K562 (cell line): Measurements from ENCODE around the gene SFXN3. TPM values are rescaled to one million over a fixed set of nuclear protein-coding genes. Genes with fewer than 3 reads are reported as not detected.

Experiments
- ADNP ChIP-seq: fragments of 200-800 bp; sonication (Bioruptor generic); IDR thresholded peaks from 2 replicates; pipeline ENCODE4 v1.6.1; 2016; ENCODE audit warnings: missing genetic modification characterization, missing compliant biosample characterization
- ATF7 ChIP-seq: fragments of 450-650 bp; IDR thresholded peaks from 2 replicates; pipeline ENCODE4 v1.7.1; 2014; ENCODE audit warnings: mild to moderate bottlenecking, moderate library complexity
- BRF1 ChIP-seq: IDR thresholded peaks from 3 replicates; pipeline ENCODE4 v1.6.1; 2011; ENCODE audit warnings: borderline replicate concordance, mild to moderate bottlenecking; ENCODE audit not compliant: insufficient read length; ENCODE audit errors: extremely low read depth
- CBFA2T3 ChIP-seq: fragments of 450-650 bp; IDR thresholded peaks from 2 replicates; pipeline ENCODE4 v1.6.1; 2017
- FOSL1 ChIP-seq: fragments of 200-800 bp; sonication (Bioruptor generic); conservative IDR thresholded peaks from 2 replicates; pipeline ENCODE4 v1.6.1; 2016; ENCODE audit warnings: missing genetic modification characterization, missing compliant biosample characterization
- HDAC2 ChIP-seq: fragments of 450-650 bp; IDR thresholded peaks from 2 replicates; pipeline ENCODE4 v1.6.1; 2016; ENCODE audit warnings: mild to moderate bottlenecking
- MAFK ChIP-seq: IDR thresholded peaks from 2 replicates; pipeline ENCODE4 v1.6.1; 2011; ENCODE audit warnings: low read length, improper control_type of control experiment
- MXI1 ChIP-seq: IDR thresholded peaks from 2 replicates; pipeline ENCODE4 v1.6.1; 2011; ENCODE audit warnings: low read depth, mild to moderate bottlenecking, improper control_type of control experiment, low read length
- RAD21 ChIP-seq, 2 experiments: fragments of 250-450 bp in 1 of 2; fragments of 450-650 bp in 1 of 2; sonication (Bioruptor Pico) in 1 of 2; formaldehyde crosslinking in 1 of 2; IDR thresholded peaks in 1 of 2; conservative IDR thresholded peaks in 1 of 2; 2 replicates each; pipeline versions ENCODE4 v1.4.0 to v1.8.0; 2020 to 2022; ENCODE audit warnings: mild to moderate bottlenecking in 2 of 2, moderate library complexity in 1 of 2
- RB1 ChIP-seq: fragments of 450-650 bp; IDR thresholded peaks from 2 replicates; pipeline ENCODE4 v1.6.1; 2017; ENCODE audit warnings: low read depth, mild to moderate bottlenecking
- RFX7 ChIP-seq: fragments of 250-450 bp; sonication (Bioruptor Pico); IDR thresholded peaks from 2 replicates; pipeline ENCODE4 v1.5.1; 2021; ENCODE audit warnings: mild to moderate bottlenecking
- TAL1 ChIP-seq: fragments of 450-650 bp; IDR thresholded peaks from 2 replicates; pipeline ENCODE4 v1.6.1; 2016; ENCODE audit warnings: mild to moderate bottlenecking
- THRAP3 ChIP-seq: fragments of 450-650 bp; IDR thresholded peaks from 2 replicates; pipeline ENCODE4 v1.6.1; 2016; ENCODE audit warnings: mild to moderate bottlenecking, inconsistent platforms, borderline replicate concordance
- TSC22D4 ChIP-seq: fragments of 450-650 bp; IDR thresholded peaks from 2 replicates; pipeline ENCODE4 v1.6.1; 2016; ENCODE audit warnings: missing genetic modification characterization, missing biosample characterization, control low read depth
- ZNF175 ChIP-seq: fragments of 200-800 bp; sonication (Bioruptor generic); IDR thresholded peaks from 2 replicates; pipeline ENCODE4 v1.6.1; 2016; ENCODE audit warnings: low read depth, mild to moderate bottlenecking, missing genetic modification characterization, missing compliant biosample characterization
- ZNF561 ChIP-seq: fragments of 450-650 bp; formaldehyde crosslinking; conservative IDR thresholded peaks from 2 replicates; pipeline ENCODE4 v1.4.0; 2020; ENCODE audit warnings: mild to moderate bottlenecking, moderate library complexity
- ZNF644 ChIP-seq: fragments of 200-800 bp; sonication (Bioruptor generic); IDR thresholded peaks from 2 replicates; pipeline ENCODE4 v1.6.1; 2016; ENCODE audit warnings: low read depth, missing genetic modification characterization, missing compliant biosample characterization
- polyA plus RNA-seq, 8 experiments: library from polyadenylated mRNA; depleted of rRNA in 4 of 8; stranded (reverse) in 5 of 8; unstranded in 3 of 8; fragments of >200 nt; fragmentation: Nextera tagmentation in 2 of 8; fragmentation: Illumina TruSeq in 1 of 8; extraction: Ambion mirVana in 2 of 8; extraction: Trizol in 1 of 8; gene quantifications; 2 replicates each; pipeline versions ENCODE4 v1.2.1 to v1.2.3, GENCODE V29; 2011 to 2014; ENCODE audit warnings: inconsistent platforms in 1 of 8, missing spikeins in 1 of 8
- total RNA-seq, 7 experiments: library from RNA; depleted of rRNA in 6 of 7; stranded (reverse); fragments of >200 nt in 6 of 7; fragmentation: Illumina TruSeq in 2 of 7; extraction: Trizol in 2 of 7; gene quantifications; 2 replicates each; pipeline versions ENCODE4 v1.2.1 to v1.2.3, GENCODE V29; 2011 to 2021; ENCODE audit warnings: low replicate concordance in 1 of 7
- TF ChIP-seq, protein P1 (sequence below): IDR thresholded peaks from 2 replicates; pipeline ENCODE4 v1.6.1; 2011; ENCODE audit warnings: borderline replicate concordance, low read depth, mild to moderate bottlenecking, moderate library complexity, low read length; ENCODE audit not compliant: insufficient read depth, poor library complexity, severe bottlenecking
- TF ChIP-seq, protein P2 (sequence below): sonication (generic); formaldehyde crosslinking; IDR thresholded peaks from 2 replicates; pipeline ENCODE4 v1.8.0; 2022; ENCODE audit warnings: missing genetic modification reagents, mild to moderate bottlenecking, borderline replicate concordance
- TF ChIP-seq, protein P3 (sequence below): sonication (generic); formaldehyde crosslinking; IDR thresholded peaks from 2 replicates; pipeline ENCODE4 v1.8.1; 2023; ENCODE audit warnings: mild to moderate bottlenecking, missing genetic modification reagents, moderate library complexity
- TF ChIP-seq, protein P4 (sequence below): sonication (generic); formaldehyde crosslinking; IDR thresholded peaks from 2 replicates; pipeline ENCODE4 v1.8.0; 2022; ENCODE audit warnings: mild to moderate bottlenecking, low read depth, missing genetic modification reagents
- TF ChIP-seq, protein P5 (sequence below): IDR thresholded peaks from 2 replicates; pipeline ENCODE4 v1.6.1; 2011; ENCODE audit not compliant: insufficient read length; ENCODE audit errors: extremely low read depth

Gene SFXN3
- total and polyA plus RNA-seq, 9 of the 15 experiments (the other 6 are each of a cell fraction or from before 2014, with no cell fraction given) = 0.24 to 4.6 (median 0.86) TPM

DNA sequence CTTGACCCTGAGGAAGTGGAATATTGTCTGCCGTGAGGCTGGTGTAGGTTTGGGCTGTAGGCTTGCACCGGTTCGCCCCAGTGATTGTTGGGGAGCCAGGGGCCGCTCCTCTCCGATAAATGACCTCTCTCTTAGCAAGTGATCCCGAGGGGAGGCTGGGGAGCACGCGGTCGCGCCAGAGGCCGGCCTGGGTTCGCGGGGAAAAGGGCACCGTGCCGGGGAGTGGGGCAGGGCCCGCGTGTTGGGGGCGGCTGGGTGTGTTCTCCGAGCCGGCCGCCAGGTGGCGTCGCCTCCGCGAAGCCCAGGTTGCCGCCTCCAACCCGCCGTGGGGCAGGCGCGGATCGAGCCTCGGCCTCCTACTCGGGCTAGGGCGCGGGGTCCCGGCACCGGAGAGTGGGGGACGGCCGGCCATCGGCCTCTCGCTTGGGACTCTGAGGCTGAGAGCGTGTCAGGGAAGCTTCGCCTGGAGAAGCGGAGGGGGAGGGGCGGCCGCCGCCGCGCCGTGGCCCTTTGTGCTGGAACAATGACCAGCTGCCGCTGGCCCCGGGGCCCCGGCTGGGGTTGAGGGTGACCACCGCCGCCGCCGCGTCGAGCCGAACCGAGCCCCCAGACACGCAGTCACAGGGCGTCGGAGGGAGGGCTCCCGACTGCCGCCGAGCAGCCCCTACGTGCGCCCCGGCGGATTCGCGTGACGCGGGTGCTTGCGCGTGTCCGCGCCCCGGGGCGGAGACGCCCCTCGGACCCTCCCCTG, 31.9 kb upstream of the SFXN3 start (continued):
- TF ChIP-seq, protein P1, sequence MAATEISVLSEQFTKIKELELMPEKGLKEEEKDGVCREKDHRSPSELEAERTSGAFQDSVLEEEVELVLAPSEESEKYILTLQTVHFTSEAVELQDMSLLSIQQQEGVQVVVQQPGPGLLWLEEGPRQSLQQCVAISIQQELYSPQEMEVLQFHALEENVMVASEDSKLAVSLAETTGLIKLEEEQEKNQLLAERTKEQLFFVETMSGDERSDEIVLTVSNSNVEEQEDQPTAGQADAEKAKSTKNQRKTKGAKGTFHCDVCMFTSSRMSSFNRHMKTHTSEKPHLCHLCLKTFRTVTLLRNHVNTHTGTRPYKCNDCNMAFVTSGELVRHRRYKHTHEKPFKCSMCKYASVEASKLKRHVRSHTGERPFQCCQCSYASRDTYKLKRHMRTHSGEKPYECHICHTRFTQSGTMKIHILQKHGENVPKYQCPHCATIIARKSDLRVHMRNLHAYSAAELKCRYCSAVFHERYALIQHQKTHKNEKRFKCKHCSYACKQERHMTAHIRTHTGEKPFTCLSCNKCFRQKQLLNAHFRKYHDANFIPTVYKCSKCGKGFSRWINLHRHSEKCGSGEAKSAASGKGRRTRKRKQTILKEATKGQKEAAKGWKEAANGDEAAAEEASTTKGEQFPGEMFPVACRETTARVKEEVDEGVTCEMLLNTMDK = peak; percentile 70
- TF ChIP-seq TAL1 = no peak
- TF ChIP-seq ADNP = no peak
- TF ChIP-seq BRF1 = no peak
- TF ChIP-seq ZNF175 = 0 out of 2 replicates have a peak, but pooled peaks have one; percentile 31
- TF ChIP-seq, protein P2, sequence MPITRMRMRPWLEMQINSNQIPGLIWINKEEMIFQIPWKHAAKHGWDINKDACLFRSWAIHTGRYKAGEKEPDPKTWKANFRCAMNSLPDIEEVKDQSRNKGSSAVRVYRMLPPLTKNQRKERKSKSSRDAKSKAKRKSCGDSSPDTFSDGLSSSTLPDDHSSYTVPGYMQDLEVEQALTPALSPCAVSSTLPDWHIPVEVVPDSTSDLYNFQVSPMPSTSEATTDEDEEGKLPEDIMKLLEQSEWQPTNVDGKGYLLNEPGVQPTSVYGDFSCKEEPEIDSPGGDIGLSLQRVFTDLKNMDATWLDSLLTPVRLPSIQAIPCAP (CRISPR knock-in tag) = no peak
- no peak for TF ChIP-seq ZNF644 (tag)
- TF ChIP-seq CBFA2T3 = no peak
- no peak for TF ChIP-seq TSC22D4 (tag)
- TF ChIP-seq, protein P3, sequence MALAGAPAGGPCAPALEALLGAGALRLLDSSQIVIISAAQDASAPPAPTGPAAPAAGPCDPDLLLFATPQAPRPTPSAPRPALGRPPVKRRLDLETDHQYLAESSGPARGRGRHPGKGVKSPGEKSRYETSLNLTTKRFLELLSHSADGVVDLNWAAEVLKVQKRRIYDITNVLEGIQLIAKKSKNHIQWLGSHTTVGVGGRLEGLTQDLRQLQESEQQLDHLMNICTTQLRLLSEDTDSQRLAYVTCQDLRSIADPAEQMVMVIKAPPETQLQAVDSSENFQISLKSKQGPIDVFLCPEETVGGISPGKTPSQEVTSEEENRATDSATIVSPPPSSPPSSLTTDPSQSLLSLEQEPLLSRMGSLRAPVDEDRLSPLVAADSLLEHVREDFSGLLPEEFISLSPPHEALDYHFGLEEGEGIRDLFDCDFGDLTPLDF (CRISPR knock-in tag) = no peak; the same call in 1 of the 2 replicates
- peak; percentile 39; the same call in 1 of the 2 replicates for TF ChIP-seq ATF7
- TF ChIP-seq THRAP3 = no peak
- no peak for TF ChIP-seq MAFK
- TF ChIP-seq RB1 = peak; percentile 73
- TF ChIP-seq HDAC2 = no peak
- no peak for TF ChIP-seq RFX7 (CRISPR knock-in tag)
- TF ChIP-seq ZNF561 (CRISPR knock-in tag) = no peak
- TF ChIP-seq MXI1 = no peak
- TF ChIP-seq, protein P4, sequence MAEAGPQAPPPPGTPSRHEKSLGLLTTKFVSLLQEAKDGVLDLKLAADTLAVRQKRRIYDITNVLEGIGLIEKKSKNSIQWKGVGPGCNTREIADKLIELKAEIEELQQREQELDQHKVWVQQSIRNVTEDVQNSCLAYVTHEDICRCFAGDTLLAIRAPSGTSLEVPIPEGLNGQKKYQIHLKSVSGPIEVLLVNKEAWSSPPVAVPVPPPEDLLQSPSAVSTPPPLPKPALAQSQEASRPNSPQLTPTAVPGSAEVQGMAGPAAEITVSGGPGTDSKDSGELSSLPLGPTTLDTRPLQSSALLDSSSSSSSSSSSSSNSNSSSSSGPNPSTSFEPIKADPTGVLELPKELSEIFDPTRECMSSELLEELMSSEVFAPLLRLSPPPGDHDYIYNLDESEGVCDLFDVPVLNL = no peak
- no peak for TF ChIP-seq FOSL1 (tag)
- TF ChIP-seq, protein P5, sequence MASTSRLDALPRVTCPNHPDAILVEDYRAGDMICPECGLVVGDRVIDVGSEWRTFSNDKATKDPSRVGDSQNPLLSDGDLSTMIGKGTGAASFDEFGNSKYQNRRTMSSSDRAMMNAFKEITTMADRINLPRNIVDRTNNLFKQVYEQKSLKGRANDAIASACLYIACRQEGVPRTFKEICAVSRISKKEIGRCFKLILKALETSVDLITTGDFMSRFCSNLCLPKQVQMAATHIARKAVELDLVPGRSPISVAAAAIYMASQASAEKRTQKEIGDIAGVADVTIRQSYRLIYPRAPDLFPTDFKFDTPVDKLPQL = no peak
- peak; percentile 36 to 55; a peak in 3 of 4 replicates for TF ChIP-seq RAD21 (CRISPR knock-in tag; conservative IDR thresholded peaks at IDR 0.05 in 1 of 2, IDR thresholded peaks at IDR 0.05 in 1 of 2)
